CD4-positive, alpha-beta T cell treated with Interleukin-17A for 4 hours (primary cell): ENCODE results near the gene USP21.

ENCODE experiments used
- DNase-seq: peaks from one replicate; pipeline ENCODE4 v3.0.0-alpha.2; 2020; ENCODE audit warnings: mixed read lengths

The USP21 gene

DNA sequence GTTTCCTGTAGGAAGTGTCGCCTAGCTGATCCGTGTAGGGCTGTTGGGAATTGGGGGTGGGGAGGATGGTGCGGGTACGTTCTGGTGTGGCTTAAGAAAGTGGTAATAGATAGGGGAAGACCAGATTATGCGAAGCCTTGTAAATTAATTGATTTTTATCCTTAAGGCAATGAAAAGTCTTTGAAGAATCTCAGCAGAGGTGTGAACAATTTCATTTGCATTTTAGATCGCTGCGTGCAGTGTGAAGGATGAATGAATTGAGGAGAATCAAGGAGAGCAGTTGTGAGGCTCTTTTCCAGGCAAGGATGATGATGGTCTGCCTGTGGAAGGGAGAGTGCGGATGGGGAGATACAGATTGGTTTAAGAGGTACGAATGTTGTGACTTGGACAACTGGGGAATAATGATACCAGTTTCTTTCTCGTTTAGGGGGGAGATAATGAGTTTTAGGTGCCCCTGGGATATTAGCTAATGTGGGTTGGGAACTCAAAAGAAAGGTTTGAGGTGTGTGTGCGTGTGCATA lies 26.0 kb upstream of the USP21 start:
- no peak for DNase-seq

DNA sequence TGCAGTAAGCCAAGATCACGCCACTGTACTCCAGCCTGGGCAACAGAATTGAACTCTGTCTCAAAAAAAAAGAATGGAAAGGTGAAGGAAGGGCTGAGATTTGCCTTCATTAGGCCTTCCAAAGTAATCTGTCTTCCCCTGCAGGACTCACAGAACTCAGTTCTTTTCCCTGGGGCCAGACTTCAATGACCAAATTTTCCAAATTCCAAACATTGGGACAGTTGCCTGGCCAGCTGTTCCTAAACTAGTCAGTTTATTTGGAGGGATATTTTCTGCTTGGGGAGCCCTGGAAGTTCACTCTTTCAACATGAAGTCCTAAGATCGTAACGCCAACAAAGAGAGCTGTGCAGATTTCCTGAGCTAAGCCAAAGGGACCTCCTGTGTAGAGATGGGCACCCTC lies 21.4 kb upstream of the USP21 start:
- DNase-seq = no peak

DNA sequence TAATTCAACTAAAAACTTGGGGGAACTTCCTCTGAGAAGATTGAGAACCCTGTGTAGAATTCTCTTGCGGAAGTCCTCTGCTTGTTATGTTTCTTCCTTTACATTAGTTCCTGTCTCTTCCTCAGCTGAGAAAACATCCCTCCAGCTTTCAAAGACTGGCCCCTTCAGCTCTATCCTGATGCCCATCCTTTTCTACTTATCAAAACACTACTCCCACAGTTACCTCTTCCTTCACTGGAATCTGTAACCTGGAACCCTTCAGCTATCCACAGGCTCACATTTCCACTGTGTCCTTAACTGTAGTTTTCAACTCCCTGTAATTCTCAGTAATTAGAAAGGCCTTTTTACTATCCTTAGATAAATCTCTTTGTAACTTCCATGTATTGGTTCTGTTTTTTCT lies 20.9 kb upstream of the USP21 start:
- DNase-seq = no peak

DNA sequence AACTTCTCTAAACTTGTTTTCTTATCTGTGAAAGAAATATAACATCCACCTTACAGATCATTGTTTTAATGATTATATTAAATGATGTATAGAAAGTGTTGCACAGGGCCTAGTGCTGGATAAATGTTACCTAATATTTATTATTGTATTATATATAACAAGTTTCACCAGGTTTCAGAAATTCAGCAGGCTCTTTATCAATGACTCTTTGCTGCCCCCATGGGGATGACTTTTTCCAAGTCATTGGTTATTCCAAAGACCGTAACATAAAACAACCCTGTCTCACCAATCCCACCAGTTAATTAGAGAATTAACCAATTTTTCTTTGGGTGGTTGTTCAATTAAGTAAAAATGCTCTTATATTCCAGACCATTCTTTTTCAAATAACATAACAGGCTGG lies 19.5 kb upstream of the USP21 start:
- DNase-seq = peak; percentile 67

DNA sequence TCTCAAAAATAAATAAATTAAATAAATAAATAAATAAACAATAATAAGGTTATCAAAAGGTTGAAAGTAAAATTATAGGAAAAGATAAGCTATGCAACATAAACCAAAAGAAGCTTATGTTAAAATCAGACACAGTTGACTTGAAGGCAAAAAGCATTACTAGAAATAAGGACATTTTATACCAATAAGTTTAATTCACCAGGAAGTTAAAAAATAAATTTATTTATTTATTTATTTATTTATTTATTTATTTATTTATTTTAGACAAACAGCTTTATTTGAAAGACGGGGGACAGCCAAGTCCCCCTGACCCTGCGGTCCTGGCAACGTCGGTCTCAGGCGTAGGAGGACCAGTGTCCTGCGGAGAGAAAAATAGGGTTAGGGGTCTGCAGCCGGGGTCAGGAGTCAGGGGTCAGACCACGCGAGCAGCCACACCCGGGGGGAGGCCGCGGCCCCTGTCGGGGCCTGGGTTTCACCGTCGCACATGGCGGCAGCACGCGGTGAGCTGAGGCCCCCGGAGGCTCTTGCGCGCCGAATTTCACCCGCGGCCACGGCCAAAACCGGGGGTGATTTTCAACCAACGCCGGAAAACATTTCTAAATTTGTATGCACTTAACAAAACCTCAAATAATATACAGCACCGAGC lies 18.4 kb upstream of the USP21 start:
- DNase-seq = no peak

DNA sequence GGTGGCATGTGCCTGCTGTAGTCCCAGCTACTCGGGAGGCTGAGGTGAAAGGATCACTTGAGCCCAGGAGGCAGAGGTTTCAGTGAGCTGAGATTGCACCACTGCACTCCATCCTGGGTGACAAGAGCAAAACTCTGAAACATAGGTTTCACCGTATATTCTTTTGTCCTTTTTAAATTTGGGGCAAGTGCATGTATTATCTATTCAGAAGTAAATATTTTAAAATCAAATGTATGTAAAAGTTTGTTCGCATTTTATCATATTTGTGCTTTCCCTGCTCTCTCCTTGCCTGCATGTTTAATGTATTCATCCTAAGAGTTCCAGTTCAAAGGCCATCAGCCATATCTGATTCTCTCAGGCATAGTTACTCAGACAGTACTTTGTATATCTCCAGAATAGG lies 13.5 kb upstream of the USP21 start:
- no peak for DNase-seq

DNA sequence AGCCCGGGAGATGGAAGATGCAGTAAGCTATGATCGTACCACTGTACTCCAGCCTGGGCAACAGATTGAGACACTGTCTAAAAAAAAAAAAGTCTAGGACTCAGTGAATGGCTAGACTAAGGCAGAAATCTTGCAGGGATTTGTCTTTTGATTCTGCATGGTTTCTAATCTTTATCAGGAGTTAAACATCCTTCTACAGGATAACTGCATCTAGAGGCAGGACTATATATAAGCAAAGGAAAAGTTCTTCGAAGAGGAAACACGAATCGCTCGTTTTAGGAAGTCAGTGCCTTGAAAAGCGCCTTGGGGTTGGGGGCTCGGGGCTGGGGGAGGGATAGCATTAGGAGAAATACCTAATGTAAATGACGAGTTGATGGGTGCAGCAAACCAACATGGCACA lies 6.1 kb upstream of the USP21 start:
- DNase-seq = no peak

DNA sequence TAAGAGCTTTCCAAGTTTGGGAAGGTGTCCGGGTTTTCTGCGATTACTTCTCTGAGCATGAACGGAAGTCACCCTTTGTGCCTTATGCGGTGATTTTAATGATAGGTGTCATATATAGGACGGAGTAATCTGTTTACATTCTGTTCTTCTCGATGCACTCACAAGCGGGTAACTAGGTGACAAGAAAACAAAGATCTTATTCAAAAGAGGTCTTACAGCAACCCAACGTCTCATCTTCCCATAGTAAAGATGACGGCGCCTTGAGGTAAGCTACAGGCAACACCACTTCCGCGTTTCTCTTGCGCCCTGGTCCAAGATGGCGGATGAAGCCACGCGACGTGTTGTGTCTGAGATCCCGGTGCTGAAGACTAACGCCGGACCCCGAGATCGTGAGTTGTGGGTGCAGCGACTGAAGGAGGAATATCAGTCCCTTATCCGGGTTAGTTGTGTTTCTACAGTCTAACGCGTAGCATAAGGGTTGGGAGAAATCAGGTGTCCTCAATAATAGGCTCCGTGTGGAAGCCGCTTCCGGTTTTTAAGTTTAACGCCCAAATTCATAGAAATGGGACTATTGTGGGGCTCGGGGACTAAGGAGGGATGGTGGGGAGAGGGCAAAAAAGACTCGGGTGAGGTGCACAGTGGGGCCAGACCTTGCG lies 5.5 kb upstream of the USP21 start, which contains the start of gene UFC1:
UFC1 (plus strand) TSS at position 297 of the 656 bp plus-strand sequence; CDS start at position 317, 20 bp downstream.
- peak; percentile 80 for DNase-seq

DNA sequence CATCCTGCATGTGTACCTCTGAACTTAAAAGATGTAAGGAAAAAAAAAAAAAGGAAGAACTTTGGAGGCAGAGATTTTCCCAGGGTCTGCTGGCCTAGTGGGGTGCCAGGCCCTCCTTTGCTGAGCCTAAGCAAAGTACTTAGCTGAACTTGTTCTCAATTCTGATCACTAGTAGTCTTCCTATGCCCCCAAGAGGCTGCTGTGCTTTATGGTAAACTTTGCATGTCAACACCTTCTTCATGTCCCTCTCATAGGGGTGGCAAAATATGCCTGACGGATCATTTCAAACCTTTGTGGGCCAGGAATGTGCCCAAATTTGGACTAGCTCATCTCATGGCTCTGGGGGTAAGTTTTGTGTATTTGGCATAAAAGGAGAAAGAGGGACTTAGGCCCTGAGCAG lies 1.4 kb upstream of the USP21 start:
- no peak for DNase-seq

DNA sequence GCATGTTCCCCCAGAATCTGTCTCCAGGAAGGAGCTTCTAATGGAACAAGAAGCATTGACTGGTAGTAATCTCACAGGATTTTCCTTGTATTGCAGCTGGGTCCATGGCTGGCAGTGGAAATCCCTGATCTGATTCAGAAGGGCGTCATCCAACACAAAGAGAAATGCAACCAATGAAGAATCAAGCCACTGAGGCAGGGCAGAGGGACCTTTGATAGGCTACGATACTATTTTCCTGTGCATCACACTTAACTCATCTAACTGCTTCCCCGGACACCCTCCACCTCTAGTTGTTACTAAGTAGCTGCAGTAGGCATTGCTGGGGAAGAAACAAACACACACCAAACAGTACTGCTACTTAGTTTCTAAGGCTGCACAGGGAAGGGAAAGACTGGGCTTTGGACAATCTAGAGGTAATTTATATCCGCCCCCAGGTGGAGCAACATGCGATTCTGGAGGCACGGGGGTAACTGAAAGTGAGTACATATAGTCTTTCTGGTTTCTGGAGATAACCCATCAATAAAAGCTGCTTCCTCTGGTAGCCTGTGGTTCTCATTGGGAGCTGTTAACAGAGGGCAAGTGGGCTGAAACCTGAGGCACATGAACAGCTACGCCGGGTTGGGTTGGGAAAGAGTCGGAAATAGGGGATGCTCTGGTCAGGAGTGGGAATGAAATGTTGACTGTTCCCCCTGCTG lies 837 bp upstream of the USP21 start:
- DNase-seq = no peak

DNA sequence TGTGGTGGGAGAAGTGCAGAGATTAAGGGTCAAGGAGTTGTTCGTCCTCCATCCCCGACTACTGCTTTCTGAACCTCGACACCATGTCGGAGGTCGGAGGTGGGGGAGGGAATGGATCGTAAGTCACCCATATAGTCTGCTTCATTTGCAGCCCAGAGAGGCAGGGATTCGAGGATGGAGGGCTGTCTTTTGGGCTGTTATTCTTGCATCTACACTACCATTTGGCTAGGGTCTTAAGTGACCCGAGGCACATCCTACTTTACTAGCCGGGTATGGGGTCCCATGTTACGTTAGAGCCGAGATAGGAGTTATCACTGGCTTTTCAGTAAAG lies 578 bp downstream of the USP21 start:
- no peak for DNase-seq

DNA sequence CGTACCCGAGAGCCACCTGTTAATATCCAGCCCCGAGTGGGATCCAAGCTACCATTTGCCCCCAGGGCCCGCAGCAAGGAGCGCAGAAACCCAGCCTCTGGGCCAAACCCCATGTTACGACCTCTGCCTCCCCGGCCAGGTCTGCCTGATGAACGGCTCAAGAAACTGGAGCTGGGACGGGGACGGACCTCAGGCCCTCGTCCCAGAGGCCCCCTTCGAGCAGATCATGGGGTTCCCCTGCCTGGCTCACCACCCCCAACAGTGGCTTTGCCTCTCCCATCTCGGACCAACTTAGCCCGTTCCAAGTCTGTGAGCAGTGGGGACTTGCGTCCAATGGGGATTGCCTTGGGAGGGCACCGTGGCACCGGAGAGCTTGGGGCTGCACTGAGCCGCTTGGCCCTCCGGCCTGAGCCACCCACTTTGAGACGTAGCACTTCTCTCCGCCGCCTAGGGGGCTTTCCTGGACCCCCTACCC lies 1.4 kb downstream of the USP21 start:
- no peak for DNase-seq

DNA sequence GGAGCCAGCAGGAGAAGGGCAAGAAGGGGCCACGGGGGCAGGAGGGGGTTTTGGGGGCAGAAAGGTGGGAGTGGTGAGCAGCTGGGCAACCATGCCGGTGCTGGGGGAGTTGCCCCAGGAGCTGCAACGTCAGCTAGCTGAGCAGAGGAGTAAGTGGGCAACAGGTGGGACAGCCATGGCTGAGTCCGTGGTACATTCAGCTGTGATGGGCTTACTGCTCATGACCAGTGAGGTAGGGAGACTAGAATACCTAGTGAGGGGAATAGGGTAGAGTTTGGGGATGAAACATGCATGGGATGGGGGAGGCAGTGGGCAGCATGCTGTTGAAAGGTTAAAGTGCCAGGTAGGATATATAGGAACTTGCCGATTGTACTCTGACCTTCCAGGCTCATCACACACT lies 2.4 kb downstream of the USP21 start:
- DNase-seq = no peak

DNA sequence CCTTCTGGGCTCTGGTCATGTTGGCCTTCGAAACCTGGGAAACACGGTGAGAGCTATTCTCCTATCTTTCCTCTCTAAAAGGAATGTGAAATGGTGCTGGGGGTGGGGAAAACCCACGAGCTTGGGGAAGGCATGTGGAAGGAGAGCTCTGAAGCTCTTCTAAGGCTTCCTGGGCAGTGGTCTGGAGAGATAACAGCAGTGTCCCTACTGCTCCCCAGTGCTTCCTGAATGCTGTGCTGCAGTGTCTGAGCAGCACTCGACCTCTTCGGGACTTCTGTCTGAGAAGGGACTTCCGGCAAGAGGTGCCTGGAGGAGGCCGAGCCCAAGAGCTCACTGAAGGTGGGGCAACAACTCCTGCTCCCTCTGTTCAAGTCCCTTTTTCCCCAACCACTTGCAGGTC lies 2.8 kb downstream of the USP21 start:
- DNase-seq = no peak

DNA sequence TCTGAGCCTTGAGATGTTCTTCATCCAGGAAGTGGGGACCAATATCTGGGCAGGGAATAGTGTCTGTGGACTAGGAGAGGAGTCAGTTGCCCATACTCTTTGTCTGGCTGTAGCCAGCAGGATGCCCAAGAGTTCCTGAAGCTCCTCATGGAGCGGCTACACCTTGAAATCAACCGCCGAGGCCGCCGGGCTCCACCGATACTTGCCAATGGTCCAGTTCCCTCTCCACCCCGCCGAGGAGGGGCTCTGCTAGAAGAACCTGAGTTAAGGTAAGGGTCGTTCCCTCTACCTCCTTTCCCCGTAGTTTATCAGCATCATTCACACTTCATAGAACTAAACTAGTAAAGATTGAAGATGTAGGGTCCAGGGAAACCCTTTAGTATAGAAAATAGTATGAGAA lies 3.5 kb downstream of the USP21 start:
- no peak for DNase-seq

DNA sequence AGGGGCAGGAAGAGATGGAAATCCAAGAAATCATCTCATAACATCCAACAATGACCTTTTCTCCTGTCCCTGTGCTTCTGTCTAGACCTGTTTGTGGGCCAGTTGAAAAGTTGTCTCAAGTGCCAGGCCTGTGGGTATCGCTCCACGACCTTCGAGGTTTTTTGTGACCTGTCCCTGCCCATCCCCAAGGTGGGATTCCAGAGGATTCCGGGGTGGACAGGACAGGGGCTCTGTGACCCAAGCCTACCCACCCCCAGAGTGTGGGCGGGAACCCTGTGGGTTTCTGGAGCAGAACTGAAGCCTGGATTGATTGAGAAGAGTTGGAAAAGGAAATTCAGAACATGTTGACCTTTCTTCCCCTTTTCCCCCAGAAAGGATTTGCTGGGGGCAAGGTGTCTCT lies 4.5 kb downstream of the USP21 start:
- no peak for DNase-seq

DNA sequence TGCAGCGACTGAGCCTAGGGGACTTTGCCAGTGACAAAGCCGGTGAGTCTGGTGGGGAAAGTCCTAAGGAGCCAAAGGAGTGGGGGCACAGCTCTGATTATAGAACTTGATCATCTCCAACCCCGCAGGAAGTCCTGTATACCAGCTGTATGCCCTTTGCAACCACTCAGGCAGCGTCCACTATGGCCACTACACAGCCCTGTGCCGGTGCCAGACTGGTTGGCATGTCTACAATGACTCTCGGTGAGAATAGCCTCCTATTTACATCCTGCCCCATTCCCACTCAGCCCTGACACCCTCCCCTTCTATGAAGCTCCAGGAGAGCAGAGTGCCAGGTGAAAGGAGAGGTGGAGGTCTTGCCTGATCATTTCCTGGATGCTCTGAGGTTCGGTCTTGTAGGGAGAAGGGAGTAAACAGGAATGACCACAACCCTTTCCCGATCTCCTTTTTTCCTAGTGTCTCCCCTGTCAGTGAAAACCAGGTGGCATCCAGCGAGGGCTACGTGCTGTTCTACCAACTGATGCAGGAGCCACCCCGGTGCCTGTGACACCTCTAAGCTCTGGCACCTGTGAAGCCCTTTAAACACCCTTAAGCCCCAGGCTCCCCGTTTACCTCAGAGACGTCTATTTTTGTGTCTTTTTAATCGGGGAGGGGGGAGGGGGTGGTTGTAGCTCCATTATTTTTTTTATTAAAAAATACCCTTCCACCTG lies 5.8 kb downstream of the USP21 start:
- DNase-seq = no peak

DNA sequence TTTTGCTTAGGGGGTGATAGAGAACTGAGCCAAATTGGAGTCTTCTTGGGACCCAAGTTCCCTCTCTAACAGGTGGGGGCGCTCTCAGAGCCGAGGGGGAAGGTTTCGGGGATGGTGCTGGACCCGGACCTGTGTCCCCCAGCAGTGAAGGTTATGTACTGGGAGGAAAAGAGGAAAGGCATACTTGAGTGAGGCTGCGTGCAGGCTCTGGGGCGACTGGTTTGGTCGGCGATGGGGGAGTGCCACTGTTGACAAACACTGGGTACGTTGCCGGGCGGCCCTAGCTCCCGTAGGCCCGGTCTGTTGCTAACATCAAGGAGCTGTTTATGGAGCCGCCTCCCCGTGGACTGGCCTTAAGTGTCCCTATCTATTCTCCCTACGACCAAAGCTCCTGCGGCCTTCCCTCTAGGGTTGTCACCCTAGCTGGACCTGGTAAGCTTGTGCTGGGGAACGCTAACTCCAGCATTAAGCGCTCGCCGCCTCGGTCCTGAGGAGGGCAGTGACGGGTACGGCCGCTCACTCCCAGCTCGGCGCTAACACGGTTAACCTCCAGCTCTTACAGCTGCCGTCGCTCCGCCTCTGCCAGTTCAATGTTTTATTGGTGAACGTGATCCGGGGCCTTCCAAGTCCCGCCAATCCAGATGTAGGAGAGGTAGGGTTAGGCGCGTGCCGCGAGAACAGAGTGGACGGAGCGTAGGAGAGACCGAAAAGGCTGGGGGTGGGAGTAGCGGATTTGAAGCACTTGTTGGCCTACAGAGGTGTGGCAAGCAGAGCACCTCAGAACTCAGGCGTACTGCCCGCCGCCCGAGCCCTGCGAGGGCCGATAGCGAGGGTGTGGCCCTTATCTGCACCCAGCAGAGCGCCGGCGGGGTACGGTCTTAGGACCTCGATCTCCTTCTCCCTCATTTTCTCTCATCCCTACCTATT lies 6.7 kb downstream of the USP21 start, which contains the start of gene PPOX:
PPOX (plus strand) TSS at position 685 of the 927 bp plus-strand sequence. CDS start 422 bp downstream, outside the sequence.
- DNase-seq = peak; percentile 92

DNA sequence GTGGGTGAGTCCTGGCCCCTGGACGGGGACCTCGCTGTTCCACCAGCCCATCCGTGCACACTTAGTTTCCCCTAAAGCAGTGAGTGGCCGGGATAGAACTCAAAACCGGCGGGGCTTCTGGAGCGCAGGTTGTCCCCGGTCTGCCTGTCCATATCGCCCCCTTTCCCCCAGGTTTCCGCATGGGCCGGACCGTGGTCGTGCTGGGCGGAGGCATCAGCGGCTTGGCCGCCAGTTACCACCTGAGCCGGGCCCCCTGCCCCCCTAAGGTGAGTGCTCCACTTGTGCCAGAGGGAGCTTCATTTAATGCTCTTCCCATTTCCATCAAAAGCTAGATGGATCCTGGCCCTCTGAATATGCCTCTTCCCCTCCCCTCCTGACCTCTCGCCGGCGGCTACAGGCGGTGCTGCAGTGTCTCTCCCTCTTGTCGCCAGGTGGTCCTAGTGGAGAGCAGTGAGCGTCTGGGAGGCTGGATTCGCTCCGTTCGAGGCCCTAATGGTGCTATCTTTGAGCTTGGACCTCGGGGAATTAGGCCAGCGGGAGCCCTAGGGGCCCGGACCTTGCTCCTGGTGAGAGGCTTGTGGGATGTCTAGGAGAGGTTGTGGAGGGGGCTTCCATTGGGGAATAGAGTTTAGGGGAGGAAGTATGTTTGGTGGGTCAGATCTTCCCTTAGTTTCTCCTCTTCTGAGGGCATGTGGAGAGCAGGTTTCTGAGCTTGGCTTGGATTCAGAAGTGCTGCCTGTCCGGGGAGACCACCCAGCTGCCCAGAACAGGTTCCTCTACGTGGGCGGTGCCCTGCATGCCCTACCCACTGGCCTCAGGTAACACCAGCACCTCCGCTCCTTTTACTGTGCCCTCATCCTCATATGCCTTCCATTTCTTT lies 7.6 kb downstream of the USP21 start:
- no peak for DNase-seq

DNA sequence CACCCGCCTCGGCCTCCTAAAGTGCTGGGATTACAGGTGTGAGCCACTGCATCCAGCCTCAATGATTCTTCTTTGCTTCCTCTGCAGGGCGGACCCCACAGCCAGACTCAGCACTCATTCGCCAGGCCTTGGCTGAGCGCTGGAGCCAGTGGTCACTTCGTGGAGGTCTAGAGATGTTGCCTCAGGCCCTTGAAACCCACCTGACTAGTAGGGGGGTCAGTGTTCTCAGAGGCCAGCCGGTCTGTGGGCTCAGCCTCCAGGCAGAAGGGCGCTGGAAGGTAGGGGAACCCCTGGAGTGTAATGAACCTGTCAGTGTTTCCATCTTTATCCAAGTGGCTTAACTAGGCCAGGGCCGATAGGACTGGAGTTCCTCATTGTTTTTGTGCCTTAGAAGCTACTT lies 9.6 kb downstream of the USP21 start:
- no peak for DNase-seq

DNA sequence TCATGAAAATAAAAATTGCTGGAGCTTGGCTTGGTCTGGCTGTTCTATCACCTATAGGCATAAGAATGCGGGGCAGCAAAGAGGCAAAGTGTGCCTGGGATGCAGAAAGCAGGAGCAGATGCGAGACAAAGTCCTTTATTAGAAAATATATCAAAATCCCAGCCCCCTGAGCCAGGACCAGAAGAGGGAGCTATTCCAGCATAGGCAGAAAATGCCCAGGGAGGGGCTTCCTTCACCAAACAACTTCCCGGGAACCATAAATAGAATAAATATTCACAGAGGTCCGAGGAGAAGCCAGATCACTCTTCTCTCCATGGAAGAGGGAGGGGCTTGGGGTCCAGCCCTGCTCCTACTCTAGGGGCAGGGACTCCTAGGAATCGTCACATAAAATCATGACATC lies 11.9 kb downstream of the USP21 start:
- no peak for DNase-seq
